Frontal cortex (tissue), 1 donor: ENCODE measurements around the gene ZNF134. TPM values are rescaled to one million over a fixed set of nuclear protein-coding genes. Genes with fewer than 3 reads are reported as not detected.

ENCODE experiments used
- total RNA-seq: library from RNA; depleted of rRNA; stranded (reverse); fragments of >200 nt; gene quantifications from one replicate; pipeline ENCODE4 v1.2.3, GENCODE V29; 2014

ZNF134 gene
- total RNA-seq, 1 donor from 2014 or later: 37.5 TPM

Other genes starting within 250 kb of the ZNF134 start
- 45.7 TPM for gene ZNF548, start 224.4 kb upstream of the ZNF134 start, total RNA-seq
- 27.7 TPM for gene ZNF17, start 203.1 kb upstream of the ZNF134 start, total RNA-seq
- 37.9 TPM for gene ZNF749, start 178.9 kb upstream of the ZNF134 start, total RNA-seq
- 4.9 TPM for gene VN1R1, start 157.1 kb upstream of the ZNF134 start, total RNA-seq
- gene ZNF772, start 136.7 kb upstream of the ZNF134 start, total RNA-seq: 66.0 TPM
- gene ZNF419, start 126.5 kb upstream of the ZNF134 start, total RNA-seq: 31.0 TPM
- gene ZNF773, start 114.3 kb upstream of the ZNF134 start, total RNA-seq: 16.7 TPM
- 20.0 TPM for gene ZNF549, start 86.9 kb upstream of the ZNF134 start, total RNA-seq
- gene ZNF550, start 54.4 kb upstream of the ZNF134 start, total RNA-seq: 11.4 TPM
- gene ZNF416, start 35.3 kb upstream of the ZNF134 start, total RNA-seq: 12.2 TPM
- 29.8 TPM for gene ZIK1, start 30.1 kb upstream of the ZNF134 start, total RNA-seq
- 3.7 TPM for gene ZNF530, start 14.4 kb upstream of the ZNF134 start, total RNA-seq
- 27.3 TPM for gene ZNF211, start 18.9 kb downstream of the ZNF134 start, total RNA-seq
- gene ZSCAN4, start 54.7 kb downstream of the ZNF134 start, total RNA-seq: not detected
- gene ZNF551, start 67.7 kb downstream of the ZNF134 start, total RNA-seq: 24.5 TPM
- 33.0 TPM for gene ZNF154, start 95.0 kb downstream of the ZNF134 start, total RNA-seq
- gene ZNF671, start 113.4 kb downstream of the ZNF134 start, total RNA-seq: 33.4 TPM
- 53.4 TPM for gene ZNF776, start 132.6 kb downstream of the ZNF134 start, total RNA-seq
- gene ZNF586, start 155.4 kb downstream of the ZNF134 start, total RNA-seq: 61.1 TPM
- gene ZNF552, start 200.7 kb downstream of the ZNF134 start, total RNA-seq: 9.0 TPM
- gene ZNF587B, start 216.1 kb downstream of the ZNF134 start, total RNA-seq: 20.8 TPM
- 24.9 TPM for gene ZNF587, start 235.6 kb downstream of the ZNF134 start, total RNA-seq